ENCODE measurements around the gene ATG4D.
A peak's percentile ranks its signal among the peaks of the same experiment; 100 is the strongest.

Gene ATG4D

GRCh38 chr19:10580979-10581631, 37.4 kb downstream of the ATG4D start:
- peak; percentile 87 for DNase-seq (ENCODE audit: low spot score)

- no peak for DNase-seq (ENCODE audit: low spot score)
These were observed 38.4 kb downstream of the ATG4D start for GRCh38 chr19:10582091-10582490.

GRCh38 chr19:10583036-10583776, 39.5 kb downstream of the ATG4D start:
- DNase-seq (ENCODE audit: low spot score), result no peak

- DNase-seq (ENCODE audit: low spot score), result no peak
These were observed 42.7 kb downstream of the ATG4D start for GRCh38 chr19:10586396-10586795.

GRCh38 chr19:10587022-10587838, 43.5 kb downstream of the ATG4D start, which contains the start of gene AP1M2:
Gene AP1M2 (minus strand): TSS chr19:10587312. CDS start chr19:10587231, 81 bp downstream.
- DNase-seq (ENCODE audit: low spot score), result no peak

GRCh38 chr19:10587839-10588150, 44.1 kb downstream of the ATG4D start:
- DNase-seq (ENCODE audit: low spot score), result no peak

- DNase-seq (ENCODE audit: low spot score), result no peak
These were observed 49.4 kb downstream of the ATG4D start for GRCh38 chr19:10593148-10593547.

GRCh38 chr19:10593820-10594637, 50.3 kb downstream of the ATG4D start:
- DNase-seq (ENCODE audit: low spot score), result no peak

GRCh38 chr19:10600149-10600548, 56.4 kb downstream of the ATG4D start:
- no peak for DNase-seq (ENCODE audit: low spot score)

GRCh38 chr19:10601999-10602329, 58.3 kb downstream of the ATG4D start:
- DNase-seq (ENCODE audit: low spot score), result no peak

GRCh38 chr19:10602330-10603083, 58.8 kb downstream of the ATG4D start:
- DNase-seq (ENCODE audit: low spot score), result peak; percentile 99

All from D341Med (cell line).